Peyer's patch (tissue), 4 donors: ENCODE measurements around the gene EPHB1. TPM values are rescaled to one million over a fixed set of nuclear protein-coding genes. Genes with fewer than 3 reads are reported as not detected.
"Not testable (repeated sequence)": the region's sequence is repeated elsewhere in the genome, so short reads cannot be mapped to it uniquely, and the experiment has no call there.

ENCODE experiments used
- DNase-seq, 3 donors: peaks; one replicate each; pipeline ENCODE4 v3.0.0-alpha.2; 2017 to 2019
- H3K27ac ChIP-seq, 4 donors: fragments of 200-600 bp; sonication (generic); one replicate each; pipeline ENCODE4 v1.5.1; 2016 to 2019
- H3K27me3 ChIP-seq, 2 donors: fragments of 200-600 bp; sonication (generic); one replicate each; pipeline ENCODE4 v1.5.1; 2019
- H3K36me3 ChIP-seq, 3 donors: fragments of 200-600 bp; sonication (generic); one replicate each; pipeline ENCODE4 v1.5.1; 2016 to 2019
- H3K4me1 ChIP-seq, 4 donors: fragments of 200-600 bp; sonication (generic); one replicate each; pipeline ENCODE4 v1.5.1; 2016 to 2019
- H3K4me3 ChIP-seq, 4 donors: fragments of 200-600 bp; sonication (generic); 1 replicate in 3 of 4; 2 replicates in 1 of 4; pipeline ENCODE4 v1.5.1; 2016 to 2019; ENCODE audit warnings: mild to moderate bottlenecking in 1 of 4
- H3K9me3 ChIP-seq, 4 donors: fragments of 200-600 bp; sonication (generic); one replicate each; pipeline ENCODE4 v1.5.1; 2016 to 2019; ENCODE audit warnings: mild to moderate bottlenecking in 1 of 4
- POLR2A ChIP-seq, 2 donors: fragments of 450-650 bp; IDR thresholded peaks; one replicate each; pipeline ENCODE4 v1.5.1; 2017; ENCODE audit warnings: antibody characterized with exemption in 2 of 2, mild to moderate bottlenecking in 2 of 2, moderate library complexity in 2 of 2
- total RNA-seq, 4 donors: library from RNA; depleted of rRNA; stranded (reverse); fragments of >200 nt; gene quantifications; one replicate each; pipeline ENCODE4 v1.1.0, GENCODE V29; 2016
- TF ChIP-seq, protein P1 (sequence below), 6 experiments: fragments of 450-650 bp in 4 of 6; fragments of 200-600 bp in 2 of 6; sonication (generic) in 1 of 6; IDR thresholded peaks; one replicate each; pipeline ENCODE4 v1.5.1; 2017 to 2019; ENCODE audit warnings: antibody characterized with exemption in 6 of 6, mild to moderate bottlenecking in 3 of 6, moderate library complexity in 1 of 6

Gene EPHB1
- total RNA-seq, 4 donors from 2014 or later: 0.18 to 3.2 (median 0.68) TPM

DNA sequence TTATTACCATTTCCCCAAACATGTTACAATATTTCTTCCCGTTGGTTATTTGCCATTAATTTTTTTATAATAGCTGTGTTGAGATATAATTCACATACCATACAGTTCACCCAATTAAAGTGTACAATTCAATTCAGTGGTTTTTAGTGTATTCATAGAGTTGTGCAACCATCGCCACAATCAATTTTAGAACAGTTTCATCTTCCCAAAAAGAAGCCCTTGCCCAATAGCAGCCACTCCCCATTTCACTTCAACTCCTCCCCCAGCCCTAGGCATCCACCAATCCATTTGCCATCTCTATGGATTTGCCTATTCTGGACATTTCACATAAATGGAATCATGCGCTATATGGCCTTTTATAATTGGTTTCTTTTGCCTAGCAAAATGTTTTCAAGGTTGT lies 225.1 kb downstream of the EPHB1 start:
- DNase-seq: no peak

DNA sequence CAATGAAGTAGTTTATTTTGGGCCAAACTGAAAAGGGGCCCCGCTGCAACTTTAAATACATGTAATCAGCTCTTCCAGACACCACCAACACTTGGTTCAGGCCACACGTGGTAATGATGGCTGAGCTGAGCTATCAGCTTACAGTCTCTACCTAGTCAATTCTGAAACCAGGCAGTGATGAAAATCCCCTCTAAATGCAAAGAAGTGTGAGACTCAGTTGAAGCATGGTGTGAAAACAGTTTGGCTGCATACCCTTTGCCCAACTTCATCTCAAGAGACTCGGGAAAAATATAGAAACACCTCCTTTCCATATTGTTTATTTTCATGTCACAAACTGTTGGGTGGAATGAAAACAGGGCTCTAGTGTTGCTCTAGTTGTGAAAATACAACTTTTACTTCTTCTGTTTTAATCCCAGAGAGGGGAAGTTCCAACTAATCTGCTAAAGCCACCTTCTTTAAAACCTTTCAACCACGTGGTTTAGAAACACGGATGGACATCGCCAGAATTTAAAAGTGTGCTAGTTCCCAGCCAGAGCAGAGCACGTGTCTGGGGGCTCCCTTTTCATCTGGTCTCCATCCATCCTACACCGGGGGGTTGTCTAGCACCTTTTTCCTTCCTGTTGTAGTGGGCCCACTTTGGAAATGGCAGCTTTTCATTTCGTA lies 229.1 kb downstream of the EPHB1 start:
- Histone ChIP-seq H3K4me3 (no peak overlapping the region), H3K27ac (no peak overlapping the region), H3K36me3 (no peaks in the 10 kb centered on the region), H3K4me1 (no peaks in the 10 kb centered on the region), H3K27me3 (no peaks in the 10 kb centered on the region), H3K9me3 (no peaks in the 10 kb centered on the region)
- DNase-seq: no peak
- TF ChIP-seq, protein P1, sequence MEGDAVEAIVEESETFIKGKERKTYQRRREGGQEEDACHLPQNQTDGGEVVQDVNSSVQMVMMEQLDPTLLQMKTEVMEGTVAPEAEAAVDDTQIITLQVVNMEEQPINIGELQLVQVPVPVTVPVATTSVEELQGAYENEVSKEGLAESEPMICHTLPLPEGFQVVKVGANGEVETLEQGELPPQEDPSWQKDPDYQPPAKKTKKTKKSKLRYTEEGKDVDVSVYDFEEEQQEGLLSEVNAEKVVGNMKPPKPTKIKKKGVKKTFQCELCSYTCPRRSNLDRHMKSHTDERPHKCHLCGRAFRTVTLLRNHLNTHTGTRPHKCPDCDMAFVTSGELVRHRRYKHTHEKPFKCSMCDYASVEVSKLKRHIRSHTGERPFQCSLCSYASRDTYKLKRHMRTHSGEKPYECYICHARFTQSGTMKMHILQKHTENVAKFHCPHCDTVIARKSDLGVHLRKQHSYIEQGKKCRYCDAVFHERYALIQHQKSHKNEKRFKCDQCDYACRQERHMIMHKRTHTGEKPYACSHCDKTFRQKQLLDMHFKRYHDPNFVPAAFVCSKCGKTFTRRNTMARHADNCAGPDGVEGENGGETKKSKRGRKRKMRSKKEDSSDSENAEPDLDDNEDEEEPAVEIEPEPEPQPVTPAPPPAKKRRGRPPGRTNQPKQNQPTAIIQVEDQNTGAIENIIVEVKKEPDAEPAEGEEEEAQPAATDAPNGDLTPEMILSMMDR (IDR thresholded peaks at IDR 0.05): no peak
- no peak for TF ChIP-seq POLR2A (IDR thresholded peaks at IDR 0.05)

More for the DNA sequence above, 225.1 kb downstream of the EPHB1 start:
- H3K4me1 ChIP-seq: no peaks in the 10 kb centered on the region
- no peaks in the 10 kb centered on the region for H3K9me3 ChIP-seq
- H3K36me3 ChIP-seq: no peaks in the 10 kb centered on the region
- H3K27me3 ChIP-seq: no peaks in the 10 kb centered on the region
- no peak overlapping the region for H3K27ac ChIP-seq
- no peak overlapping the region for H3K4me3 ChIP-seq
- TF ChIP-seq, protein P1 (IDR thresholded peaks at IDR 0.05): no peak
- TF ChIP-seq POLR2A (IDR thresholded peaks at IDR 0.05): no peak

DNA sequence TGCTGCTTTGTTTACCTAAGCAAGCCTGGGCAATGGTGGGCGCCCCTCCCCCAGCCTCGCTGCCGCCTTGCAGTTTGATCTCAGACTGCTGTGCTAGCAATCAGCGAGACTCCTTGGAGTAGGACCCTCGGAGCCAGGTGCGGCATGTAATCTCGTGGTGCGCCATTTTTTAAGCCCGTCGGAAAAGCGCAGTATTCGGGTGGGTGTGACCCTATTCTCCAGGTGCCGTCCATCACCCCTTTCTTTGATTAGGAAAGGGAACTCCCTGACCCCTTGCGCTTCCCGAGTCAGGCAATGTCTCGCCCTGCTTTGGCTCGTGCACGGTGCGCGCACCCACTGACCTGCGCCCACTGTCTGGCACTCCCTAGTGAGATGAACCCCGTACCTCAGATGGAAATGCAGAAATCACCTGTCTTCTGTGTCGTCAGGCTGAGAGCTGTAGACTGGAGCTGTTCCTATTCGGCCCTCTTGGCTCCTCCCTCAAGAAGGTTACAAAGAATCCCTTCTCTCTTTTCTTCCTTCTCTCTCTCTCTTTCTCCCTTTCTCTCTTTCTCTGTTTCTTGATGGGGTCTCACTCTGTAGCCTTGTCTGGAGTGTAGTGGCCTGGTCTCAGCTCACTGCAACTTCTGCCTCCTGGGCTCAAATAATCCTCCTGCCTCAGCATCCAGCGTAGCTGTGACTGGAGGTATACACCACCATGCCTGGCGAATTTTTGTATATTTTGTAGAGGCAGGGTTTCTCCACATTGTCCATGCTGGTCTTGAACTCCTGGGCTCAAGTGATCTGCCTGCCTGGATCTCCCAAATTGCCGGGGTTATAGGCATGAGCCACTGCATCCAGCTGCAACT lies 235.9 kb downstream of the EPHB1 start:
- H3K36me3 ChIP-seq, H3K9me3 ChIP-seq, H3K27me3 ChIP-seq, H3K27ac ChIP-seq, H3K4me1 ChIP-seq, DNase-seq, H3K4me3 ChIP-seq: not testable (repeated sequence)

DNA sequence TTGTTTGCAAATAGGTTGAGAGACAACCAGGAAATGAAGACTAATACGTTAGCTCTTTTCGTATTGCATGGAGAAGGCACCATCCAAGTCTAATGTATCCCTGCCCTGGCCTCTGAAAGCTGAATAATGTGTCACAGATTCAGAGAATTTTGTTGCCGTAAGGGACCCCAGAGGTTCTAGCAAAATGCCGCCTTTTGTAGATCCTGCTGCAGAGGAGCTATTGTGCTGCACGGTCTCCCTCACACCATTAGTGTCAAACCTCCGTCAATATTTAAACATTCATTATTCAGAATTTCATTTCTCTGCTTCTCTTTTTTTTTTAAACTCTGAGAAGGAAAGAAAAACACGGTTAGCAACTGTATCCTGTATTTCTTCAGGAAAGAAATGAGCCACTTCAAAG lies 238.7 kb downstream of the EPHB1 start:
- Histone ChIP-seq H3K27me3 (no peaks in the 10 kb centered on the region), H3K4me3 (no peak overlapping the region), H3K36me3 (no peaks in the 10 kb centered on the region), H3K27ac (no peak overlapping the region), H3K9me3 (no peaks in the 10 kb centered on the region), H3K4me1 (no peaks in the 10 kb centered on the region)
- DNase-seq: no peak
- TF ChIP-seq POLR2A (IDR thresholded peaks at IDR 0.05): no peak
- TF ChIP-seq, protein P1 (IDR thresholded peaks at IDR 0.05): no peak

DNA sequence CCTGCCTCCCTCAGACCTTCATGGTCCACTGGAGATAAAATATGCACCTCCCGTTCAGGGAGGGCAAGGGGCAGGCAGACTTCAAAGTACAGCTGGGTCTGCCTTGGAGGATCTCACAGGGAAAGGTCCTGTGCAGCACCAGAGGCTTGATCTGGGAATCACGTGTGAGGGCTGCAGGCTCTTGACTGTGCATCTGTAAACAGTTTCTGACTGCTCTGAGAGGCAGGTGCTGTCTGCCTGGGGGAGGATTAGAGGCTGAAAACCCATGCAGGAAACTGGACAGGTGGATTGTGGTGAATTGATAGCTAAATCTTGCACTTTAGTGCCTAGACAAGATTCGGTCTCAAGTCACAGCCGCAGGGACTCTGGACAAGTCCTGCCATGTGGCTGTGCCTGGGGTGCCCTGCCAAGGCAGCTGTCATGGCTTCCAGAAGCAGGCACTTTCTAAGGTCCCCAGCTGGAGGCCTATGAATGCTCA lies 239.3 kb downstream of the EPHB1 start:
- TF ChIP-seq, protein P1 (IDR thresholded peaks at IDR 0.05): no peak
- no peak for TF ChIP-seq POLR2A (IDR thresholded peaks at IDR 0.05)
- no peak for DNase-seq

DNA sequence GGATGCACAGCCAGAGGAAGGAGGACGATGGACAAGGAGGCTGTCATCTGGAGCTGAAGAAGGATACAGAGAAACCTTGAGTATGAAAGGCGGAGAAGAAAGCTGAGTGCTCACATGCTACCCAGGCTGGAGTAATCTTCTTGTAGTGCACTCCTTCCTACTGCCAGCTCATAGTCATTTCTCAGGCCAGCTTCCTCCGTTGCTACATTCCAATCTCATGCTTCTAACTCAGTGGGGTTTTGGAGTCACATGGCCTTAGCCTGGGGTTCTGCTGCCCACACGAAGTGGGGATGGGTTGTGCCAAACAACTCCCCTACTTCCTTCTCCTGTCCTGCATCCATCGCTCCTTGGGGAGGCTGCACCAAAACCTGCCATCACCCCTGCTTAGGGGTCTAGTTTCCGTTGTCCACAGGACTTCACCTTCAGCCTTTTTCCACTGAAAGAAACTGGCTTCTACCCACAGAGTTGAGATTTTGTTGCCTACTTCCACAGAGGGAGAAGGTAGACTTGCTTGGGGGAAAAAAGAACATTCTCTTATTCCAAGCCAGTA lies 239.9 kb downstream of the EPHB1 start:
- H3K27me3 ChIP-seq: no peaks in the 10 kb centered on the region
- H3K9me3 ChIP-seq: no peaks in the 10 kb centered on the region
- no peak for DNase-seq
- H3K36me3 ChIP-seq: no peaks in the 10 kb centered on the region
- H3K4me1 ChIP-seq: no peaks in the 10 kb centered on the region
- H3K4me3 ChIP-seq: no peak overlapping the region
- H3K27ac ChIP-seq: no peak overlapping the region
- TF ChIP-seq, protein P1 (IDR thresholded peaks at IDR 0.05): no peak
- no peak for TF ChIP-seq POLR2A (IDR thresholded peaks at IDR 0.05)

More for the DNA sequence above, 239.3 kb downstream of the EPHB1 start:
- no peaks in the 10 kb centered on the region for H3K36me3 ChIP-seq
- no peaks in the 10 kb centered on the region for H3K9me3 ChIP-seq
- H3K27me3 ChIP-seq: no peaks in the 10 kb centered on the region
- H3K4me1 ChIP-seq: no peaks in the 10 kb centered on the region
- H3K4me3 ChIP-seq: no peak overlapping the region
- no peak overlapping the region for H3K27ac ChIP-seq
